Measurements from ENCODE around the gene N4BP2. TPM values are rescaled to one million over a fixed set of nuclear protein-coding genes. Genes with fewer than 3 reads are reported as not detected.
A peak's percentile ranks its signal among the peaks of the same experiment; 100 is the strongest.

The N4BP2 gene
- total RNA-seq, 2 experiments from 2014 or later = 16.2 to 23.2 TPM

DNA sequence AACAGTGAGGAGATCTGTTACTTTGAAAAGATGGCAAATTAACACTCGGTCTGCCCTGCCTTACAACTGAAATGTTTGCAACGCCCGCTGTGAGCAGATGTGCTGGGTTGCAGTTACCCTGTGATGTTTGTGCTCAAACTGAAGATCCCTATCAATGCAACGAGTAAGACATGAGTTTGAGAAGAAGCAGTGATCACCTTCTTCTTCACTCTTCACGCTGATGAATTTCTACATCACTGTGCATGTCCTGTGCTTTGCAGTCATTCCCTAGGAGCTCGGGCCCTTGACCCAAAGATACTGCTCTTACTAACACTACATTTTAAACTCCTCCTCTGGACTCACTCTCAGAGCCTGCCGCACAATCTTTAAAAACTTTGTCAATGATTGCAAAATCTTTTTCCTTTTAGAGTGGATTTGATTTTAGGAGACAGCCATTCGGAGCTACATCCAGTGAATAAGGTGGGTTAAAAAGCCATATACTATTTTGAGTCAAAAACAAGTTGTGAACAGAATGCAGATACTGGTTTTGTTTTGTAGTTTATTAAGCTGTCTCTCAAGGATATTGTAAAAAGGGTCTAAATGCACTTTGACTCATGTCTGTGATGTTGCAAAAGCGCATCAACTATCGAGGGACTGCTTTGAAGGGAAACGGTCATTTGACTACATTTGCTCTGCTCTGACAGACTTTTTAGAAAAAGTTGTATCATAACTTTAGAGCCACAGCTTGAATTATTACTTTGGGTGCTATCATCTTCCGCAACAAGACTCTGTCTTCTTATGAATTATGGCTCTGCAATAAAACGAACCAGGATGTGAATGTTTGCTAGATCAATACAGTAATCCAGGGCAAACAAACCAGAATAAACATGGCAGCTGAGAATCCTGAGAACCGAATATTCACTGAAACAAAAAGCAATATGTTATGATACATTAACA is 134.5 kb downstream of the N4BP2 start:
- Mint-ChIP-seq H3K36me3 (ENCODE audit: low read depth) (peaks cover 2% of the 10 kb centered on the region), H3K27me3 (no peaks in the 10 kb centered on the region), H3K9me3 (ENCODE audit: low read depth) (no peaks in the 10 kb centered on the region), H3K4me3 (peak overlapping the region; percentile 98), H3K27ac (peak overlapping the region; percentile 93), H3K4me1 (peaks cover 86% of the 10 kb centered on the region)
- no peak for ATAC-seq
- intact Hi-C loops (cut with DNase I, micrococcal nuclease) = loop anchor here in 1 of 2 experiments (5.0 kb wide), 1 partner anchor 36 kb away; no protein-coding TSS in a partner anchor
- POLR2A ChIA-PET = interaction anchor here (0.6 to 2.3 kb wide), 4 partner anchors 9 to 126 kb away, joined by 4 to 13 read pairs (median 8); no protein-coding TSS in a partner anchor
- peak; percentile 43 for DNase-seq
- CTCF ChIA-PET = interaction anchor here (0.6 to 3.5 kb wide), 15 partner anchors 7 to 135 kb away, joined by 3 to 20 read pairs (median 5); no protein-coding TSS in a partner anchor

GRCh38 chr4:40192114-40193015 is 135.7 kb downstream of the N4BP2 start:
- Mint-ChIP-seq H3K27ac (peak overlapping the region; percentile 100), H3K4me3 (peak overlapping the region; percentile 98), H3K9me3 (ENCODE audit: low read depth) (no peaks in the 10 kb centered on the region), H3K36me3 (ENCODE audit: low read depth) (peaks cover 6% of the 10 kb centered on the region), H3K4me1 (peaks cover 78% of the 10 kb centered on the region), H3K27me3 (no peaks in the 10 kb centered on the region)
- ATAC-seq (no peak), DNase-seq (peak; percentile 35)
- CTCF ChIA-PET = interaction anchor here (1.0 to 3.5 kb wide), 10 partner anchors 9 to 133 kb away, joined by 4 to 20 read pairs (median 6); no protein-coding TSS in a partner anchor
- POLR2A ChIA-PET = interaction anchor here (0.7 to 2.3 kb wide), 5 partner anchors 8 to 124 kb away, joined by 3 to 13 read pairs (median 4); no protein-coding TSS in a partner anchor
- intact Hi-C loops (cut with DNase I, micrococcal nuclease) = loop anchor here in 1 of 2 experiments (5.0 kb wide), 1 partner anchor 35 kb away; no protein-coding TSS in a partner anchor

GRCh38 chr4:40193016-40193571 is 136.4 kb downstream of the N4BP2 start:
- H3K4me3 Mint-ChIP-seq = peak overlapping the region; percentile 98
- ChIA-PET POLR2A (interaction anchor here (1.1 to 2.3 kb wide), 3 partner anchors 7 to 123 kb away, joined by 3 to 13 read pairs (median 3); no protein-coding TSS in a partner anchor), CTCF (interaction anchor here (1.0 to 3.5 kb wide), 6 partner anchors 9 to 132 kb away, joined by 4 to 20 read pairs (median 7); no protein-coding TSS in a partner anchor)
- peaks cover 12% of the 10 kb centered on the region for H3K36me3 Mint-ChIP-seq (ENCODE audit: low read depth)
- peak; percentile 7 for ATAC-seq
- H3K27ac Mint-ChIP-seq = peak overlapping the region; percentile 100
- peaks cover 71% of the 10 kb centered on the region for H3K4me1 Mint-ChIP-seq
- intact Hi-C loops (cut with DNase I, micrococcal nuclease) = loop anchor here in 1 of 2 experiments (5.0 kb wide), 1 partner anchor 34 kb away; no protein-coding TSS in a partner anchor
- DNase-seq = peak; percentile 49
- H3K27me3 Mint-ChIP-seq = no peaks in the 10 kb centered on the region
- H3K9me3 Mint-ChIP-seq (ENCODE audit: low read depth) = no peaks in the 10 kb centered on the region

GRCh38 chr4:40193578-40193977 is 136.9 kb downstream of the N4BP2 start:
- H3K27me3 Mint-ChIP-seq = no peaks in the 10 kb centered on the region
- POLR2A ChIA-PET = interaction anchor here (0.7 to 1.1 kb wide), 2 partner anchors 12 to 122 kb away, joined by 3 read pairs; no protein-coding TSS in a partner anchor
- H3K4me1 Mint-ChIP-seq = peaks cover 68% of the 10 kb centered on the region
- peak overlapping the region; percentile 98 for H3K4me3 Mint-ChIP-seq
- no peaks in the 10 kb centered on the region for H3K9me3 Mint-ChIP-seq (ENCODE audit: low read depth)
- intact Hi-C loops (cut with DNase I, micrococcal nuclease) = loop anchor here in 1 of 2 experiments (5.0 kb wide), 1 partner anchor 34 kb away; no protein-coding TSS in a partner anchor
- peak overlapping the region; percentile 100 for H3K27ac Mint-ChIP-seq
- CTCF ChIA-PET = interaction anchor here (0.7 to 7.4 kb wide), 2 partner anchors 14 to 113 kb away, joined by 3 to 68 read pairs; no protein-coding TSS in a partner anchor
- DNase-seq (peak; percentile 16), ATAC-seq (no peak)
- peaks cover 17% of the 10 kb centered on the region for H3K36me3 Mint-ChIP-seq (ENCODE audit: low read depth)

GRCh38 chr4:40194602-40195161 is 138.0 kb downstream of the N4BP2 start:
- H3K27me3 Mint-ChIP-seq = no peaks in the 10 kb centered on the region
- ChIA-PET POLR2A (interaction anchor here (0.6 to 1.7 kb wide), 9 partner anchors 11 to 122 kb away, joined by 3 to 32 read pairs (median 4); no protein-coding TSS in a partner anchor), CTCF (interaction anchor here (0.6 to 7.4 kb wide), 10 partner anchors 9 to 230 kb away, joined by 3 to 68 read pairs (median 4); no protein-coding TSS in a partner anchor)
- H3K36me3 Mint-ChIP-seq (ENCODE audit: low read depth) = peaks cover 28% of the 10 kb centered on the region
- ATAC-seq (peak; percentile 43), DNase-seq (peak; percentile 76)
- intact Hi-C loops (cut with DNase I, micrococcal nuclease) = loop anchor here (5.0 kb wide), 3 partner anchors 33 to 713 kb away; partner anchors contain the start of gene UBE2K (in 1 of the 2)
- H3K9me3 Mint-ChIP-seq (ENCODE audit: low read depth) = no peaks in the 10 kb centered on the region
- peak overlapping the region; percentile 100 for H3K27ac Mint-ChIP-seq
- H3K4me1 Mint-ChIP-seq = peaks cover 62% of the 10 kb centered on the region
- peak overlapping the region; percentile 98 for H3K4me3 Mint-ChIP-seq

GRCh38 chr4:40195182-40196177 is 138.8 kb downstream of the N4BP2 start:
- Mint-ChIP-seq H3K36me3 (ENCODE audit: low read depth) (peaks cover 36% of the 10 kb centered on the region), H3K27ac (peak overlapping the region; percentile 100), H3K4me1 (peaks cover 58% of the 10 kb centered on the region), H3K9me3 (ENCODE audit: low read depth) (no peaks in the 10 kb centered on the region), H3K27me3 (no peaks in the 10 kb centered on the region), H3K4me3 (peak overlapping the region; percentile 98)
- CTCF ChIA-PET = interaction anchor here (0.7 to 7.4 kb wide), 12 partner anchors 8 to 230 kb away, joined by 3 to 68 read pairs (median 4); no protein-coding TSS in a partner anchor
- peak; percentile 29 for DNase-seq
- intact Hi-C loops (cut with DNase I, micrococcal nuclease) = loop anchor here (2.0 to 5.0 kb wide), 3 partner anchors 45 to 712 kb away; partner anchors contain the start of gene UBE2K (in 1 of the 2)
- no peak for ATAC-seq
- POLR2A ChIA-PET = interaction anchor here (0.6 to 1.7 kb wide), 9 partner anchors 10 to 121 kb away, joined by 3 to 32 read pairs (median 4); no protein-coding TSS in a partner anchor

DNA sequence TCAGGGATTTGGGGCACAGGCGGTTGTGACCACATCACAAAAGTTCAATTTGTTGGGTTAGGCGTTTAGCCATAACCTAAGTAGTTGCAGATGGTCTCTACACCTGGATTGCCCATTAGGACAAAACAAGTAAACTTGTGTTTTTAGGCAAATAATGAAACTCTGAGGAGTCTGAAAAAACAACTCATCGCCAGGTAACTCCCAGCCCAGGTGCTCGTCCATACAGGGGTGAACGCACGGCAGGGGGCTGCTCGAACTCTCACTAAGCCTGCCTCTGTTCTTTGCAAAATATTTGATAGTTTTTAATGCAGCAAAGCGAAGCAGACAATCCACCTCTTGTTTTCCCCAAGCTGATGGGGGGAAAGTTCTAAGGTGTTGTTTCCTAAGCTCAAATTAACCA is 139.6 kb downstream of the N4BP2 start:
- ATAC-seq (no peak), DNase-seq (no peak)
- CTCF ChIA-PET = interaction anchor here (0.7 to 7.4 kb wide), 6 partner anchors 9 to 129 kb away, joined by 3 to 68 read pairs (median 4); no protein-coding TSS in a partner anchor
- Mint-ChIP-seq H3K27me3 (no peaks in the 10 kb centered on the region), H3K36me3 (ENCODE audit: low read depth) (peaks cover 44% of the 10 kb centered on the region), H3K9me3 (ENCODE audit: low read depth) (no peaks in the 10 kb centered on the region), H3K4me1 (peaks cover 50% of the 10 kb centered on the region), H3K4me3 (peak overlapping the region; percentile 98), H3K27ac (peak overlapping the region; percentile 100)
- intact Hi-C loops (cut with DNase I, micrococcal nuclease) = loop anchor here (2.0 to 5.0 kb wide), 3 partner anchors 45 to 711 kb away; partner anchors contain the start of gene UBE2K (in 1 of the 2)
- POLR2A ChIA-PET = no interaction called here

DNA sequence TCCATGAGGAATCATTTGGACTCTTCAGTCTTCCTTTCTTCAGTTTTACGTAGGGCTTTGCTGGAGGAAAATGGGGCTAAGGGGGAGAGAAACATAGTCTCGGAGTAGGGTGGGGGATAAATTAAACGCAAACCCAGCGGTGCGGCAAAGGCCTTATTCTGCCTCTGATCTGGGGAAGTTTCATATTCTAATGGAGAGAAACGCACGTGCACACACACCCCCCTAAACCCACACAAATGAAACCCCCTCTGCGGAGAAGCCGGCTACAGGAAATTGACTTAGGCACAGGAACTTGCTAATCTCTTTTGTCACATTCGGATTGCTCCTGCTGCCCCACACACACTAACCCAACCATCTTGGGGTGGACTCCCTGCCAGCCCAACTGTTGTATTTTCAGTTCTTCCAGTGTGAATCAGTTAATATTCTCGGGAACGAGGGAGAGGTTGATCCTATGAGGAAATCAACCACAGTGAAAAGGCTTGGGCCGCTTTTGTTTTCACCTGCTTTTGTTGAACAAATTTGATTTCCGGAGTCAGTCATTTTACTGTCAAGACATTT is 140.2 kb downstream of the N4BP2 start, which contains the start of gene RHOH:
Gene RHOH, plus strand, starts transcription at position 308 of the 558 bp plus-strand sequence. CDS start 46,356 bp downstream, outside the sequence.
- Mint-ChIP-seq H3K27me3 (no peaks in the 10 kb centered on the region), H3K36me3 (ENCODE audit: low read depth) (peaks cover 49% of the 10 kb centered on the region), H3K4me3 (peak within 1 kb of the TSS; percentile 98), H3K27ac (peak within 1 kb of the TSS; percentile 100), H3K4me1 (peaks cover 45% of the 10 kb centered on the region), H3K9me3 (ENCODE audit: low read depth) (no peaks in the 10 kb centered on the region)
- DNase-seq (peak; percentile 85), ATAC-seq (peak; percentile 18)
- intact Hi-C loops (cut with DNase I, micrococcal nuclease) = loop anchor here (1.0 to 5.0 kb wide), 4 partner anchors 46 to 710 kb away; partner anchors contain the start of genes PDS5A (in 1 of the 2) and UBE2K (in 1 of the 2)
- ChIA-PET POLR2A (interaction anchor here (0.7 to 2.4 kb wide), 3 partner anchors 32 to 125 kb away, joined by 3 to 11 read pairs (median 8); no protein-coding TSS in a partner anchor), CTCF (interaction anchor here (0.7 to 7.4 kb wide), 10 partner anchors 10 to 467 kb away, joined by 3 to 68 read pairs (median 4); no protein-coding TSS in a partner anchor)
